Peyer's patch (tissue), 4 donors: ENCODE measurements around the gene ENSA. TPM values are rescaled to one million over a fixed set of nuclear protein-coding genes. Genes with fewer than 3 reads are reported as not detected.
"Not testable (repeated sequence)": the region's sequence is repeated elsewhere in the genome, so short reads cannot be mapped to it uniquely, and the experiment has no call there.

Experiments used
- DNase-seq, 3 donors: peaks; one replicate each; pipeline ENCODE4 v3.0.0-alpha.2; 2017 to 2019
- H3K27ac ChIP-seq, 4 donors: fragments of 200-600 bp; sonication (generic); one replicate each; pipeline ENCODE4 v1.5.1; 2016 to 2019
- H3K27me3 ChIP-seq, 2 donors: fragments of 200-600 bp; sonication (generic); one replicate each; pipeline ENCODE4 v1.5.1; 2019
- H3K36me3 ChIP-seq, 3 donors: fragments of 200-600 bp; sonication (generic); one replicate each; pipeline ENCODE4 v1.5.1; 2016 to 2019
- H3K4me1 ChIP-seq, 4 donors: fragments of 200-600 bp; sonication (generic); one replicate each; pipeline ENCODE4 v1.5.1; 2016 to 2019
- H3K4me3 ChIP-seq, 4 donors: fragments of 200-600 bp; sonication (generic); 1 replicate in 3 of 4; 2 replicates in 1 of 4; pipeline ENCODE4 v1.5.1; 2016 to 2019; ENCODE audit warnings: mild to moderate bottlenecking in 1 of 4
- H3K9me3 ChIP-seq, 4 donors: fragments of 200-600 bp; sonication (generic); one replicate each; pipeline ENCODE4 v1.5.1; 2016 to 2019; ENCODE audit warnings: mild to moderate bottlenecking in 1 of 4
- CTCF ChIP-seq, 6 experiments: fragments of 450-650 bp in 4 of 6; fragments of 200-600 bp in 2 of 6; sonication (generic) in 1 of 6; IDR thresholded peaks; one replicate each; pipeline ENCODE4 v1.5.1; 2017 to 2019; ENCODE audit warnings: antibody characterized with exemption in 6 of 6, mild to moderate bottlenecking in 3 of 6, moderate library complexity in 1 of 6
- POLR2A ChIP-seq, 2 donors: fragments of 450-650 bp; IDR thresholded peaks; one replicate each; pipeline ENCODE4 v1.5.1; 2017; ENCODE audit warnings: antibody characterized with exemption in 2 of 2, mild to moderate bottlenecking in 2 of 2, moderate library complexity in 2 of 2
- total RNA-seq, 4 donors: library from RNA; depleted of rRNA; stranded (reverse); fragments of >200 nt; gene quantifications; one replicate each; pipeline ENCODE4 v1.1.0, GENCODE V29; 2016

Gene ENSA
- total RNA-seq, 4 donors from 2014 or later = 173 to 231 (median 206) TPM

- TF ChIP-seq CTCF (IDR thresholded peaks at IDR 0.05) (no peak), POLR2A (IDR thresholded peaks at IDR 0.05) (no peak)
- peak overlapping the region; percentile 97 to 100 (median 100) for H3K27ac ChIP-seq
- H3K4me1 ChIP-seq = peaks cover 3 to 52% (median 27%) of the 10 kb centered on the region in 4 donors
- H3K9me3 ChIP-seq = no peaks in the 10 kb centered on the region
- H3K4me3 ChIP-seq = peak overlapping the region; percentile 81 to 99 (median 88)
- DNase-seq = no peak
- peaks cover 0 to 69% (median 0%) of the 10 kb centered on the region in 3 donors for H3K36me3 ChIP-seq
- no peaks in the 10 kb centered on the region for H3K27me3 ChIP-seq
Measured at GRCh38 chr1:150576367-150576711, 53.1 kb downstream of the ENSA start.

GRCh38 chr1:150575518-150576366 is 53.7 kb downstream of the ENSA start:
- Histone ChIP-seq H3K27me3 (no peaks in the 10 kb centered on the region), H3K4me1 (peaks cover 3 to 58% (median 28%) of the 10 kb centered on the region in 4 donors), H3K4me3 (peak overlapping the region; percentile 81 to 99 (median 88)), H3K27ac (peak overlapping the region; percentile 55 to 100 (median 98)), H3K9me3 (no peaks in the 10 kb centered on the region), H3K36me3 (peaks cover 0 to 75% (median 0%) of the 10 kb centered on the region in 3 donors)
- DNase-seq = peak in 2 of 3 donors; percentile 3 to 34
- TF ChIP-seq POLR2A (IDR thresholded peaks at IDR 0.05) (no peak), CTCF (IDR thresholded peaks at IDR 0.05) (no peak)

GRCh38 chr1:150575072-150575489 is 54.3 kb downstream of the ENSA start:
- H3K36me3 ChIP-seq = peaks cover 0 to 82% (median 0%) of the 10 kb centered on the region in 3 donors
- TF ChIP-seq CTCF (IDR thresholded peaks at IDR 0.05) (no peak), POLR2A (IDR thresholded peaks at IDR 0.05) (peak in 1 of 2 donors; percentile 55)
- peaks cover 3 to 59% (median 33%) of the 10 kb centered on the region in 4 donors for H3K4me1 ChIP-seq
- H3K4me3 ChIP-seq = peak overlapping the region; percentile 14 to 89 (median 84)
- peak in 2 of 3 donors; percentile 1 to 49 for DNase-seq
- no peaks in the 10 kb centered on the region for H3K27me3 ChIP-seq
- H3K9me3 ChIP-seq = no peaks in the 10 kb centered on the region
- peak overlapping the region; percentile 55 to 100 (median 98) for H3K27ac ChIP-seq

- DNase-seq = peak in 2 of 3 donors; percentile 19 to 35
- peaks cover 0 to 84% (median 0%) of the 10 kb centered on the region in 3 donors for H3K36me3 ChIP-seq
- TF ChIP-seq CTCF (IDR thresholded peaks at IDR 0.05) (no peak), POLR2A (IDR thresholded peaks at IDR 0.05) (no peak)
- no peaks in the 10 kb centered on the region for H3K9me3 ChIP-seq
- H3K27ac ChIP-seq = peak overlapping the region; percentile 55 to 100 (median 98)
- H3K27me3 ChIP-seq = no peaks in the 10 kb centered on the region
- H3K4me1 ChIP-seq = peaks cover 3 to 63% (median 38%) of the 10 kb centered on the region in 4 donors
- peak overlapping the region in 3 of 4 donors; percentile 81 to 89 (median 88) for H3K4me3 ChIP-seq
Measured at GRCh38 chr1:150574260-150575071, 54.9 kb downstream of the ENSA start.

- not testable (repeated sequence) for H3K27me3 ChIP-seq, H3K9me3 ChIP-seq
- peak in 2 of 3 donors; percentile 34 to 46 for DNase-seq
- H3K36me3 ChIP-seq = peaks cover 0 to 84% (median 0%) of the 10 kb centered on the region in 3 donors
- H3K4me1 ChIP-seq = peaks cover 3 to 71% (median 46%) of the 10 kb centered on the region in 4 donors
- H3K27ac ChIP-seq = peak overlapping the region; percentile 45 to 100 (median 78)
- H3K4me3 ChIP-seq = peak overlapping the region in 3 of 4 donors; percentile 12 to 89 (median 30)
Measured at GRCh38 chr1:150573648-150574071, 55.8 kb downstream of the ENSA start.
